Right lobe of liver (tissue), 6 donors: Measurements from ENCODE around the gene PDZD2. TPM values are rescaled to one million over a fixed set of nuclear protein-coding genes. Genes with fewer than 3 reads are reported as not detected.

Experiments
- ATAC-seq, 4 donors: fragments of 200-7000 bp; cut with Tn5 transposase; one replicate each; pipeline ENCODE4 v1.9.1; 2020; ENCODE audit warnings: mild to moderate bottlenecking in 4 of 4, moderate library complexity in 4 of 4
- DNase-seq, 3 donors: peaks; one replicate each; pipeline ENCODE4 v3.0.0-alpha.2; 2020
- H3K27ac ChIP-seq, 3 donors: fragments of 200-600 bp; one replicate each; pipeline ENCODE4 v1.8.0; 2022
- H3K27me3 ChIP-seq, 2 donors: fragments of 200-600 bp; one replicate each; pipeline ENCODE4 v1.8.0; 2022
- H3K36me3 ChIP-seq, 4 donors: fragments of 200-600 bp; sonication (generic) in 1 of 4; one replicate each; pipeline versions ENCODE4 v1.5.1 to v1.8.0; 2017 to 2022; ENCODE audit warnings: control low read depth in 1 of 4
- H3K4me1 ChIP-seq, 4 donors: fragments of 200-600 bp; sonication (generic) in 1 of 4; one replicate each; pipeline versions ENCODE4 v1.5.1 to v1.8.0; 2017 to 2022; ENCODE audit warnings: control low read depth in 1 of 4
- H3K4me3 ChIP-seq, 3 donors: fragments of 200-600 bp; one replicate each; pipeline ENCODE4 v1.8.0; 2022
- H3K9me3 ChIP-seq, 4 donors: fragments of 200-600 bp; sonication (generic) in 1 of 4; one replicate each; pipeline versions ENCODE4 v1.5.1 to v1.8.0; 2017 to 2022; ENCODE audit warnings: control low read depth in 1 of 4
- CTCF ChIP-seq, 4 donors: fragments of 200-600 bp in 3 of 4; fragments of 450-650 bp in 1 of 4; IDR thresholded peaks; one replicate each; pipeline versions ENCODE4 v1.5.1 to v1.8.0; 2016 to 2022; ENCODE audit warnings: antibody characterized with exemption in 4 of 4, mild to moderate bottlenecking in 2 of 4
- POLR2A ChIP-seq: fragments of 450-650 bp; IDR thresholded peaks from one replicate; pipeline ENCODE4 v1.6.1; 2017; ENCODE audit warnings: antibody characterized with exemption, mild to moderate bottlenecking
- WGBS: methylation state at CpG from one replicate; pipeline ENCODE4 v1.1.6; 2018; ENCODE audit warnings: low coverage, low lambda C conversion rate; ENCODE audit not compliant: insufficient coverage; ENCODE audit errors: missing lambda C conversion rate; 5-methylcytosine and 5-hydroxymethylcytosine counted together
- intact Hi-C, 2 donors: fragments of 100-400 bp; cut with DNase I; formaldehyde crosslinking; loops; one replicate each; pipeline versions ENCODE4 v1.11.2 to v1.14.1; 2022
- total RNA-seq, 6 experiments: library from RNA; depleted of rRNA in 2 of 6; stranded (reverse); fragments of >200 nt in 2 of 6; fragmentation: NEBNext Ultra II Directional in 3 of 6; extraction: Animal tissue kit (Norgen Biotek cat#: 25700) in 3 of 6; gene quantifications; one replicate each; pipeline versions ENCODE4 v1.1.0 to v1.2.4, GENCODE V29; 2016 to 2023
- donor health status: DM: no; HTN: yes; CAD: no.
- donor health status: DM: no; HTN: no; CAD: no.
- donor health status: DM: no; HTN: no; CAD: no.
- donor health status: DM: no; HTN: yes; CAD: no.
- donor health status: DM: no; HTN: yes; CAD: no.

Gene PDZD2
- total RNA-seq, 6 experiments from 2014 or later = 0.43 to 1.9 (median 0.88) TPM

DNA sequence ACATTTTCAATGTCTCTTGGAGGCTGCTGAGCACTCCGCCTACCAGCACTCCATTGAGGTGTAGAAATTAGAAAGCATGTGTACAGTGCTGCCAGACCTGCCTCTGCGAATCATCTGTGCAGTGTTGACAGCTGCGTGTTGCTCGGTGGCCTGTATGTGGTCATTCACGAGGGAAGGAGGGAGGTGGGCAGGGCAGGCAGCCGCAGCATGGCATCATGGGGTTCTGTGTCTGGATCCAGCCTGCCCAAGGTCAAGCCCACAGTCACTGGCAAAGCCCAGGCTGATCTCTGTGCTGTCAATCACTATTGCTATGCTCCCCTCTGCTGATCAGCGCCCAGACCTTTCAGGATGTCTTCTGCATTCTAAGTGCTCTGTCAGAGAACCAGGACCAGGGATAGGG, 8.0 kb upstream of the PDZD2 start:
- no peak for DNase-seq
- H3K4me3 ChIP-seq = no peak overlapping the region
- no peaks in the 10 kb centered on the region for H3K9me3 ChIP-seq
- intact Hi-C loops = no loop called here
- H3K4me1 ChIP-seq = no peaks in the 10 kb centered on the region
- WGBS = 78% methylated on average over 4 of the region's 7 CpGs
- H3K27ac ChIP-seq = no peak overlapping the region
- H3K27me3 ChIP-seq = no peaks in the 10 kb centered on the region
- ATAC-seq = no peak
- H3K36me3 ChIP-seq = no peaks in the 10 kb centered on the region
- TF ChIP-seq CTCF (IDR thresholded peaks at IDR 0.05) (no peak), POLR2A (no peak)

DNA sequence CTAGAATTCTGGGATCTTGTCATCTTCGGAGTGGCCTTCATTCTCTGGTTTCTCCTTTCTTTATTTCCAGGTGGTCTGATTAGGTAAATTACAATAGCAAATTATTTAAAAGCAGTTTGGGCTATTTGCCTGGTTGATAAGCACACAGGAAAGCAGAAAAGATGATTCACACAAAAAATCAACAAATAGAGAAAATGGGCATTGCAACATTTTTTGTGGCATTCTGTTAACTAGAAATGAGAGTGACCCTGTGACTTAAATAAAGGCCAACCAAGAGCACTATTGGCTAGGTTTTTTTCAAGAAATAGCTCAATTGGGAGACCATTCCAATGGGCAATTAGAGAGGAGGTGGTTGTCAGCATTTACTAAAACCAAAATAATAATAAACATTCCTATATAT, 6.5 kb upstream of the PDZD2 start:
- H3K4me3 ChIP-seq = no peak overlapping the region
- DNase-seq = no peak
- TF ChIP-seq CTCF (IDR thresholded peaks at IDR 0.05) (no peak), POLR2A (no peak)
- 58% methylated on average over 1 of the region's 1 CpG for WGBS
- H3K36me3 ChIP-seq = no peaks in the 10 kb centered on the region
- H3K4me1 ChIP-seq = no peaks in the 10 kb centered on the region
- no peaks in the 10 kb centered on the region for H3K27me3 ChIP-seq
- H3K9me3 ChIP-seq = no peaks in the 10 kb centered on the region
- no peak overlapping the region for H3K27ac ChIP-seq
- peak in 1 of 4 donors; percentile 67 for ATAC-seq
- intact Hi-C loops = no loop called here

GRCh38 chr5:31635446-31635845, 3.5 kb upstream of the PDZD2 start:
- H3K27me3 ChIP-seq = no peaks in the 10 kb centered on the region
- H3K36me3 ChIP-seq = no peaks in the 10 kb centered on the region
- WGBS = 39% methylated on average over 1 of the region's 1 CpG
- no peaks in the 10 kb centered on the region for H3K4me1 ChIP-seq
- H3K9me3 ChIP-seq = no peaks in the 10 kb centered on the region
- H3K4me3 ChIP-seq = no peak overlapping the region
- TF ChIP-seq POLR2A (no peak), CTCF (IDR thresholded peaks at IDR 0.05) (no peak)
- no peak for DNase-seq
- intact Hi-C loops = no loop called here
- ATAC-seq = no peak
- no peak overlapping the region for H3K27ac ChIP-seq

GRCh38 chr5:31637851-31638250, 1.1 kb upstream of the PDZD2 start:
- ATAC-seq = no peak
- no peak for DNase-seq

More at GRCh38 chr5:31637851-31638250, 1.1 kb upstream of the PDZD2 start:
- 84% methylated on average over 5 of the region's 6 CpGs for WGBS
- intact Hi-C loops = no loop called here
- Histone ChIP-seq H3K9me3 (no peaks in the 10 kb centered on the region), H3K36me3 (no peaks in the 10 kb centered on the region), H3K4me3 (no peak overlapping the region), H3K4me1 (no peaks in the 10 kb centered on the region), H3K27ac (no peak overlapping the region), H3K27me3 (no peaks in the 10 kb centered on the region)
- TF ChIP-seq CTCF (IDR thresholded peaks at IDR 0.05) (no peak), POLR2A (no peak)
